OCI-LY3 (cell line): ENCODE data around the gene IFNG-AS1.

Source experiments
- H2AFZ ChIP-seq: fragments of 200-600, 300-600 bp; shearing (Covaris generic); 2 replicates; pipeline ENCODE4 v1.6.0; 2014; ENCODE audit warnings: antibody characterized with exemption, low read depth, low read length
- H3K27ac ChIP-seq: fragments of 200-600, 300-600 bp; sonication (generic); 2 replicates; pipeline ENCODE4 v1.5.1; 2014; ENCODE audit warnings: mild to moderate bottlenecking, low read length, moderate library complexity, mixed read lengths
- H3K27me3 ChIP-seq: fragments of 200-600, 300-600 bp; sonication (generic); 2 replicates; pipeline ENCODE4 v1.6.1; 2014; ENCODE audit warnings: low read depth, low read length, mixed read lengths
- H3K36me3 ChIP-seq: fragments of 200-600, 300-600 bp; sonication (generic); replicated peaks from 2 replicates; pipeline ENCODE3; 2014; ENCODE audit warnings: low read depth, low read length, mixed read lengths
- H3K4me1 ChIP-seq: fragments of 300-600, 200-600 bp; sonication (generic); 2 replicates; pipeline ENCODE4 v1.6.1; 2014; ENCODE audit warnings: low read length, mixed read lengths
- H3K4me2 ChIP-seq: fragments of 200-600, 300-600 bp; sonication (generic); 2 replicates; pipeline ENCODE4 v1.6.1; 2014; ENCODE audit warnings: low read length, mixed read lengths
- H3K4me3 ChIP-seq: fragments of 300-600, 200-600 bp; sonication (generic); 2 replicates; pipeline ENCODE4 v1.5.1; 2014; ENCODE audit warnings: antibody characterized with exemption, mild to moderate bottlenecking, low read length, moderate library complexity
- H3K79me2 ChIP-seq: fragments of 300-600, 200-600 bp; shearing (Covaris generic); 2 replicates; pipeline ENCODE4 v1.6.1; 2014; ENCODE audit warnings: mild to moderate bottlenecking, low read length, mixed read lengths
- H3K9ac ChIP-seq: fragments of 300-600, 200-600 bp; shearing (Covaris generic); 2 replicates; pipeline ENCODE4 v1.6.0; 2014; ENCODE audit warnings: mild to moderate bottlenecking, low read length, moderate library complexity
- H3K9me3 ChIP-seq: fragments of 200-600, 300-600 bp; shearing (Covaris generic); 2 replicates; pipeline ENCODE4 v1.6.1; 2014; ENCODE audit warnings: low read length, mixed read lengths; ENCODE audit not compliant: insufficient read depth
- H4K20me1 ChIP-seq: fragments of 200-600, 300-600 bp; sonication (generic); 2 replicates; pipeline ENCODE4 v1.6.1; 2016; ENCODE audit warnings: low read length, mixed read lengths; ENCODE audit not compliant: insufficient read depth
- EZH2phosphoT487 ChIP-seq: fragments of 200-600 bp; shearing (Covaris generic); IDR thresholded peaks from 2 replicates; pipeline ENCODE4 v1.6.1; 2018; ENCODE audit warnings: antibody characterized with exemption, mixed run types, low read depth
- TF ChIP-seq, protein P1 (sequence below): fragments of 200-600, 300-600 bp; sonication (generic); IDR thresholded peaks from 2 replicates; pipeline ENCODE4 v1.5.1; 2014; ENCODE audit warnings: antibody characterized with exemption, low read length, low read depth

The IFNG-AS1 gene

DNA sequence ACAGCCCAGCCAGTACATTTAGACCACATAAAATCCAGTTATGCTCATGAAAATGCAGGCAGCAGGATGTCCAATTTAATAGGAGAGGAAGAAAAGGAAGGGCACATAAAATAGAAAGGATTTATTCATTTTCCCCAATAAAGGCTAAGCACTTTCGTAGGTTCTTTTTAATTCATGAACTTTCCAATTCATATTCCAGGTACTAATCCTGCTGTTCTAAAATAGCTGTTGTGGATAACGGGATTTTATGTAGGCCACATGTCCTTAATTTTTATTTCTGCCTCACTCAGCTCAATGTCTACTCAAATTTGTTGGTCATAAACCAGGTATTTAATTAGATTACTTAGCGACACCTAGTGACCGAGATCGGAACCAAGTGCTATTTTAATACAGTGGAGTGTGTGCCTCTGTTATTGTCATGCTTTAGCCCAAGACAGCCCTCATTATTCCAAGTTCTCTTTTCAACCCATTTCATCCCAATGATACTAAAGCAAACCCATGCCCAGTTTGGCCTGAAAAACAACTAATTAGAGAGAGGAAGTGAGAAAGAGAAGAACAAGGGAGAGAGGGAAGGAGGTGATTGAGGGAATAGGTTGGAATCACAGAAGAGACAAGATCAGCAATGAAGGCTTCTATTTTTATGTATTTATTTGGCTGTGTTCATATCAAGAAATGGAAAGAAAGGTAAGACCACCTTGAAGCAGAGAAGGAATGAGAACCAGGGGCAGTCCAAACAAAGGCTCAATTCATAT, 45.9 kb upstream of the IFNG-AS1 start:
- Histone ChIP-seq H4K20me1 (no peaks in the 10 kb centered on the region), H3K27me3 (peaks cover 36% of the 10 kb centered on the region), H3K79me2 (no peaks in the 10 kb centered on the region), H3K27ac (no peak overlapping the region), H2AFZ (no peak overlapping the region), H3K36me3 (no peaks in the 10 kb centered on the region), H3K4me1 (0 out of 2 replicates have a peak, but pooled peaks cover 4% of the 10 kb centered on the region), H3K9me3 (no peaks in the 10 kb centered on the region), H3K4me2 (no peak overlapping the region), H3K9ac (no peak overlapping the region), H3K4me3 (no peak overlapping the region)
- no peak for TF ChIP-seq EZH2phosphoT487
- TF ChIP-seq, protein P1, sequence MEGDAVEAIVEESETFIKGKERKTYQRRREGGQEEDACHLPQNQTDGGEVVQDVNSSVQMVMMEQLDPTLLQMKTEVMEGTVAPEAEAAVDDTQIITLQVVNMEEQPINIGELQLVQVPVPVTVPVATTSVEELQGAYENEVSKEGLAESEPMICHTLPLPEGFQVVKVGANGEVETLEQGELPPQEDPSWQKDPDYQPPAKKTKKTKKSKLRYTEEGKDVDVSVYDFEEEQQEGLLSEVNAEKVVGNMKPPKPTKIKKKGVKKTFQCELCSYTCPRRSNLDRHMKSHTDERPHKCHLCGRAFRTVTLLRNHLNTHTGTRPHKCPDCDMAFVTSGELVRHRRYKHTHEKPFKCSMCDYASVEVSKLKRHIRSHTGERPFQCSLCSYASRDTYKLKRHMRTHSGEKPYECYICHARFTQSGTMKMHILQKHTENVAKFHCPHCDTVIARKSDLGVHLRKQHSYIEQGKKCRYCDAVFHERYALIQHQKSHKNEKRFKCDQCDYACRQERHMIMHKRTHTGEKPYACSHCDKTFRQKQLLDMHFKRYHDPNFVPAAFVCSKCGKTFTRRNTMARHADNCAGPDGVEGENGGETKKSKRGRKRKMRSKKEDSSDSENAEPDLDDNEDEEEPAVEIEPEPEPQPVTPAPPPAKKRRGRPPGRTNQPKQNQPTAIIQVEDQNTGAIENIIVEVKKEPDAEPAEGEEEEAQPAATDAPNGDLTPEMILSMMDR: peak; percentile 85

DNA sequence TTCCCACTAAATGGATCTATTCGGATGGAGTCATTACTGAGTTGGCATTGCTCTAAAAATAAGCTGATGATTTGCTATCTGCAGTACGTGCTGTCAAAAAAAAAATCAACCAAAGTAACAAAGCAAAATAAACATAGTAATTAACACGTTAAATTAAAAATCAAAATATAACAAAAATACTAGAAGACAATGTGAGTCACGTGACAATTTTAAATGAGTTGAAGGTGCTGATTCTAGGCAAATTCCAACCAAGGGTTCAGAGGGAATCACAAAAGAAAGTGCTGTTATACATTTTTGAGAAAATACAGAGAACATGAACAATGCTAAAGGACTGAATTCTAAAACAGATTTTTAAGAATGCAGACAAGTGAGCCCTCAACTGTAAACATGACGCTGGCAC, 45.2 kb upstream of the IFNG-AS1 start:
- no peak overlapping the region for H3K27ac ChIP-seq
- no peaks in the 10 kb centered on the region for H3K79me2 ChIP-seq
- H3K9ac ChIP-seq: no peak overlapping the region
- TF ChIP-seq, protein P1: no peak
- TF ChIP-seq EZH2phosphoT487: no peak
- H3K4me1 ChIP-seq: 0 out of 2 replicates have a peak, but pooled peaks cover 4% of the 10 kb centered on the region
- no peaks in the 10 kb centered on the region for H3K9me3 ChIP-seq
- H3K36me3 ChIP-seq: no peaks in the 10 kb centered on the region
- H2AFZ ChIP-seq: no peak overlapping the region
- peaks cover 35% of the 10 kb centered on the region for H3K27me3 ChIP-seq
- H3K4me3 ChIP-seq: no peak overlapping the region
- H4K20me1 ChIP-seq: no peaks in the 10 kb centered on the region
- no peak overlapping the region for H3K4me2 ChIP-seq

DNA sequence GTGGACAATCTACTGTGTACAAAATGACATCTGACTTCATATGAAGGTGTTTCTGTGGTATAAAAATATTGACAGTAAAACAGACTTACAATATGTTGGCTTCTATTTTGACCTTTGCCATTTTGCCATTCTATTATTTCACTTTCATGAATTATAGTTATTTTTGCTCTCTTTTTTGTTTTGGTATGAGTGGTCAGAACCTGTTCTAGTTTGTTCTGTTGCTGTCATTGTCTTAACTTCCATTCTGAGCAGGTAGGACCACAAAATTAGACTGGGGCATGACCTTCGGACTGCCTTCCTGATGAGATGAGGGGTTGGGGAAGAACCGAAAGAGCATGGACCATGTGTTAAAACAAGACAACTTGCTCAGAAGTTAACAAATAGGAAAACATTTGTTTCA, 36.5 kb upstream of the IFNG-AS1 start:
- Histone ChIP-seq H3K36me3 (no peaks in the 10 kb centered on the region), H3K4me2 (no peak overlapping the region), H3K27me3 (peaks cover 3% of the 10 kb centered on the region; the same call in 1 of the 2 replicates), H3K9me3 (no peaks in the 10 kb centered on the region), H3K27ac (no peak overlapping the region), H3K4me1 (no peaks in the 10 kb centered on the region), H2AFZ (no peak overlapping the region), H3K4me3 (no peak overlapping the region), H3K79me2 (no peaks in the 10 kb centered on the region), H4K20me1 (no peaks in the 10 kb centered on the region), H3K9ac (no peak overlapping the region)
- TF ChIP-seq, protein P1: no peak
- TF ChIP-seq EZH2phosphoT487: no peak

DNA sequence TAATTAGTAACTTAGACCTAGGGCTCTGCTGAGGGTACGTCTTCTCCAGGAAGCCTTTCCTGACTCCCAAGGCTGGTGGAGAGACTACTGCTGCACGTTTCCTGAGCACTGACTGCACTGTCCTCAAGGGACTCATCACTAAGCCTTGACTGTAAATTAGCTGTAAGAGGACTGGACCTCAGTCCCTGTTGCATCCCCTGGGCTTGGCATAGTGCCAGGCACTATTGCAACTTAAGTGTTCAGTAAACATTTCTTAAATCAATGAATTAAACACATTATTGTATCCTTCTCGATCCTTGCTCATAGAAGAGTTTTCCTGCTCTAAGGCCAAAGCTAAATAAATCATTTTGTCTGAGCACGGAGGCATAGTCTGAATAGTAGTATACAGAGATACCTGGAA, 31.9 kb upstream of the IFNG-AS1 start:
- no peaks in the 10 kb centered on the region for H3K27me3 ChIP-seq
- no peak overlapping the region for H3K27ac ChIP-seq
- no peaks in the 10 kb centered on the region for H3K9me3 ChIP-seq
- H2AFZ ChIP-seq: no peak overlapping the region
- H3K4me3 ChIP-seq: no peak overlapping the region
- TF ChIP-seq, protein P1: no peak
- TF ChIP-seq EZH2phosphoT487: no peak
- no peaks in the 10 kb centered on the region for H3K36me3 ChIP-seq
- no peaks in the 10 kb centered on the region for H3K4me1 ChIP-seq
- no peak overlapping the region for H3K9ac ChIP-seq
- H4K20me1 ChIP-seq: no peaks in the 10 kb centered on the region
- no peaks in the 10 kb centered on the region for H3K79me2 ChIP-seq
- H3K4me2 ChIP-seq: no peak overlapping the region
